Renal cortex interstitium (tissue), 11 donors: Measurements from ENCODE around the gene LIN28B. TPM values are rescaled to one million over a fixed set of nuclear protein-coding genes. Genes with fewer than 3 reads are reported as not detected.
"Not testable (repeated sequence)": the region's sequence is repeated elsewhere in the genome, so short reads cannot be mapped to it uniquely, and the experiment has no call there.

Source experiments
- DNase-seq, 11 donors: peaks; one replicate each; pipeline ENCODE4 v3.0.0-alpha.2; 2013; ENCODE audit warnings: low read depth in 9 of 11, low spot score in 4 of 11; ENCODE audit errors: extremely low read depth in 1 of 11
- polyA plus RNA-seq, 3 donors: library from polyadenylated mRNA; unstranded; fragments of 120-200 nt; gene quantifications; one replicate each; pipeline ENCODE4 v1.2.1, GENCODE V29; 2013; ENCODE audit not compliant: insufficient read length in 3 of 3

The LIN28B gene
- polyA plus RNA-seq, 3 donors = 0.24 to 0.39 (median 0.30) TPM

GRCh38 chr6:104954190-104954797 lies 2.6 kb upstream of the LIN28B start:
- no peak for DNase-seq

GRCh38 chr6:104955491-104955890 lies 1.4 kb upstream of the LIN28B start:
- DNase-seq = no peak

- no peak for DNase-seq
Measured at GRCh38 chr6:104955927-104956730, 778 bp upstream of the LIN28B start.

- DNase-seq = no peak
Measured at GRCh38 chr6:104957301-104958177, 632 bp downstream of the LIN28B start.

GRCh38 chr6:104958178-104959025 lies 1.5 kb downstream of the LIN28B start:
- DNase-seq = no peak

GRCh38 chr6:104959026-104959858 lies 2.3 kb downstream of the LIN28B start:
- DNase-seq = no peak

GRCh38 chr6:104969108-104969507 lies 12.2 kb downstream of the LIN28B start:
- no peak for DNase-seq

- DNase-seq = no peak
Measured at GRCh38 chr6:104969785-104970581, 13.1 kb downstream of the LIN28B start.

GRCh38 chr6:104973404-104973803 lies 16.5 kb downstream of the LIN28B start:
- no peak for DNase-seq

GRCh38 chr6:104983296-104983695 lies 26.4 kb downstream of the LIN28B start:
- DNase-seq = no peak

GRCh38 chr6:104983776-104984175 lies 26.9 kb downstream of the LIN28B start:
- no peak for DNase-seq

GRCh38 chr6:104984831-104985230 lies 27.9 kb downstream of the LIN28B start:
- DNase-seq = no peak

- not testable (repeated sequence) for DNase-seq
Measured at GRCh38 chr6:104985875-104986274, 29.0 kb downstream of the LIN28B start.

GRCh38 chr6:104986625-104987024 lies 29.7 kb downstream of the LIN28B start:
- DNase-seq = no peak

GRCh38 chr6:104987218-104987617 lies 30.3 kb downstream of the LIN28B start:
- no peak for DNase-seq

GRCh38 chr6:104990085-104990484 lies 33.2 kb downstream of the LIN28B start:
- no peak for DNase-seq

- not testable (repeated sequence) for DNase-seq
Measured at GRCh38 chr6:104991062-104991461, 34.2 kb downstream of the LIN28B start.
